ENCODE measurements around the gene STARD3.

- TF ChIP-seq CTCF (conservative IDR thresholded peaks at IDR 0.05) (no peak; the same call in 1 of the 2 replicates), EZH2 (IDR thresholded peaks at IDR 0.05; ENCODE audit: low read depth) (no peak)
Observed at GRCh38 chr17:39636927-39637736, at the start of gene STARD3.

All from PC-9 (cell line).